G401 (cell line): ENCODE data around the gene HOXA11. TPM values are rescaled to one million over a fixed set of nuclear protein-coding genes. Genes with fewer than 3 reads are reported as not detected.

ENCODE experiments used
- DNase-seq: peaks from one replicate; pipeline ENCODE4 v3.0.0-alpha.2; 2015; ENCODE audit warnings: low spot score
- in situ Hi-C: cut with HindIII; loops from 2 replicates; pipeline ENCODE4 v1.10.0; 2016; ENCODE audit warnings: low sequenced_read_pairs, mixed read lengths
- total RNA-seq: library from RNA; depleted of rRNA; stranded (reverse); fragments of >200 nt; shearing (Covaris generic); gene quantifications from 2 replicates; pipeline ENCODE4 v1.2.3, GENCODE V29; 2014

The HOXA11 gene
- total RNA-seq, 1 experiment from 2014 or later: 9.3 TPM

DNA sequence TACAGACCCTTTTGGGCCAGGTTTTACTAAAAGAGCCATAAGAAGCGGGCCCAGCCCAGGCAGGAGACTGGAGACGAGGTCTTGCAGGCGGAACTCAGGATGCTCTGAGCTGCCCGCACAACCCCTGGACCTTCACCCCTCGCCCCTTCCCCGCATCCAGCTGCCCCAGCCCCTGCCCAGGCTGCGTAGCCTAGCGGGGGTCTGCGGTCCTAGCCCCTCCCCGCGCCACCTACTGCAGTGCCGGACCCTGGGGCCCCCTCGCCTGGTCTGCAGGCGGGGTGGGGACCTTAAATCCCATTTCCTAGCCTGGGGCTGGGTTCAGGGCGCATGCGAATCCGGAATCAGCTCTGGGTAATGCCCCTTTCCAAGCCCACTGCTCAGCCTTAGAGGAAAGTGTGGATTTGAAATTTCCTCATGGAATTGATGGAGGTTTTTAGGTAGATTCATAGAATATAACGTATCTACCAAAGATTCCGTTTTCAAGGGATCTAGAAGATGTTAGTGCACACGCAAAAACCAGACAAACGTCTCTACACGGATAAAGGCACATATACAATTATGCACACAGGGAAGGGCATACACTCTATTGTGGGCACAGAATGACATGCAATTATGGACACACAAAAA lies 32.1 kb downstream of the HOXA11 start:
- DNase-seq: no peak
- in situ Hi-C loops: no loop called here

DNA sequence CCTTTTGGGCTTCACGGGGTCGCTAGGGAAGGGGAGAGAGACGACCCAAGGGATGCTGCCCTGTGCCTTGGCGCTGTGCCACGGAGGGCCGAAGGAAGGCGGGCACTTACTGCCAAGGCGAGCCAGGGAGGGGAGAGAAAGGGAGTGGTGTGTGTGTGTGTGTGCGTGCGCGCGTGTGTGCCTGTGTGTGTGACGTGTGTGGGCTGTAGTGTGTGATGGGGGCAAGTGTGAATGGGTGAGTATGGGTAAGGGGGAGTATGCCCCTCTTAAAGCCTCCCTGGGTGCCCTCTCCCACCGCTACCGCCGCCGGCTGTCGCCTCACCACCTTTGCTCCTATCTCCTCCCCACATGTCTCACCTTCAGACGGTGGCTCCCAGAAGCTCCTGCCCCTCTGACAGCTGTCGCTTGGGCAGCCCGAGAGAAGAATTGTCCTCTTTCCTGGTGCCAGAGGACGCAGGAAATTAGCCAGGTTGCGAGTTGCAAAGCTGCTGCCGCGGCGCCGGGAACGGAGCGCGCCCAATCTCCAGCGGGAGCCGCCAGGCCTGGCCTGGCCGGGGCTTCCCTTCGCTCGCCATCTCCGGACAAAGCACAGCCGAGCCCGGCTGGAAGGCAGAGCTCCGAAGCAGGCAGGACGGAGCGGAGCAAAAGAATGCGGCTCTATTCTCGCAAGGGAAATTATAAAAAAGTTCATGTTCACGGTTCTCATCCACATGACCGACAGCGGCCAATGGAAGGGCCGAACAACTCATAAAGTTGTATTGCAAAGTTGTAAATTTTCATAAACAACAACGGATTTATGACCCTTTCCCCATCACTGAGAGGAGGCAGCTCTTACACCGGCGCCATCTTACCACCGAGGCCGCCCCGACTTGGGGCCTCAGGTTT lies 32.9 kb downstream of the HOXA11 start, which contains the start of gene HOXA3:
TSS of gene HOXA3 (minus strand) at position 653 of the 885 bp plus-strand sequence. CDS start 41,943 bp downstream, outside the sequence.
- in situ Hi-C loops: no loop called here
- DNase-seq: no peak

DNA sequence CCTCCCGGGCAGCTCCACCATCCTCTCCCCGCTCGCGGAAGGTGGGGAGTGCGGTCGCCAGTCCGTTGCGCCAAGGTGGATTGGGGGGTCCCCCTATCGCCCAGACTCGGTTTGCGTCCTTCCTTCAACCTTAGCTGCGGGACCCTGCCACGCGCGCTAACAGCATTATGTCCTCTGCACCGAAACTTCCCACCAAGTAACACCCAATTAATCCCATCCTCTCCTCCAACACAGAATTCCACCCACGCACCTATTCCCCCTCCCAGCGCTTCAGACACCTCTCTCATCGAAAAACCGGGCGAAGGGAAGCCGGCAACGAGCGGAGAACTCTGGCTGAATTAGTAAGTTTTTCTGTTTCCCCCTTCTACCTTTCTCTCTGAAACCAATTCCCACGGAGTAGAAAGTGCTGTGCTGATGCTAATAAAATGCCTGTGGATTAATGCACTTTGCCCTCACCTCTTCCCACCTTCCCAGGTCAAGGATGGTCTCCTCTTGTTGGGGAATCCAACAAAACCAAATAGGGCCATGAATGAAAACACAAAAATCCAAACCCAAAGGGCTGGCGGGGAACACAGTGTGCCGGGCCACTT lies 33.6 kb downstream of the HOXA11 start:
- DNase-seq: no peak
- in situ Hi-C loops: no loop called here

DNA sequence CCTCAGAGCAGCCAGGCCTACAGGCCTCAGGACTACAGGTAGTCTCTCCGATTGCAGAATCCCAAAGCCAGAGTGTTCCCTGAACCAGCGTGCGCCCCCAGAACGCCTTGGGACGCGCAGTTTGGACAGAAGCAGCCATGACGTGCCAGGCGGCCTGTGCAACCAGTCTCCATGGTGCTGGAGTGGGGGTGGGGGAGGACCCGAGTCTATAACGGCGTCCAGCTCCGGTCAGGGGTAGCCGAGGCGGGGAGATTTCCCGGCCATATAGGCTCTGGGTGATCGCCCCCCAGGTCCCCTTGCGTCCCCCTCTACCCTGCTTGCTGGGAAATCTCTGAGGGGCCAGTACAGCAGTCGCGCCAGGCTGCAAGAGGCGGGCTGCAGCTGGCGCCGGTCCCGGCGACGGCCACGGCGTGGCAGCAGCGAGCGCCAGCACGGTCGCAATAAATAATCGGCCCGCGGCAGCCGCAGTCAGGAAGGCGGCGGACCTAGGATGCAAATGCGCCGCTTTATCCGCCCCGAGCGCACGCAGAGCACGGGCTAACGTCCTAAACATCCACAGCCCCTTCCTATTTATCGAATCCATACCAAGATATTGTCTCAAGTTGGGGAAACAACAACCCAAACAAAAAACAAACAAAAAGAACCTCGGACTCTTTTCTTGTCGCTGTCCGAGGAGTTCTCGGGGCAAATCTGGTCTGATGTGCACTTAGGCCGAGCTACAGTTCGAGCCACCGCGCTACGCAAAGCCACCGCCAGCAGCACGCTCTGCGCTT lies 34.3 kb downstream of the HOXA11 start:
- in situ Hi-C loops: no loop called here

DNA sequence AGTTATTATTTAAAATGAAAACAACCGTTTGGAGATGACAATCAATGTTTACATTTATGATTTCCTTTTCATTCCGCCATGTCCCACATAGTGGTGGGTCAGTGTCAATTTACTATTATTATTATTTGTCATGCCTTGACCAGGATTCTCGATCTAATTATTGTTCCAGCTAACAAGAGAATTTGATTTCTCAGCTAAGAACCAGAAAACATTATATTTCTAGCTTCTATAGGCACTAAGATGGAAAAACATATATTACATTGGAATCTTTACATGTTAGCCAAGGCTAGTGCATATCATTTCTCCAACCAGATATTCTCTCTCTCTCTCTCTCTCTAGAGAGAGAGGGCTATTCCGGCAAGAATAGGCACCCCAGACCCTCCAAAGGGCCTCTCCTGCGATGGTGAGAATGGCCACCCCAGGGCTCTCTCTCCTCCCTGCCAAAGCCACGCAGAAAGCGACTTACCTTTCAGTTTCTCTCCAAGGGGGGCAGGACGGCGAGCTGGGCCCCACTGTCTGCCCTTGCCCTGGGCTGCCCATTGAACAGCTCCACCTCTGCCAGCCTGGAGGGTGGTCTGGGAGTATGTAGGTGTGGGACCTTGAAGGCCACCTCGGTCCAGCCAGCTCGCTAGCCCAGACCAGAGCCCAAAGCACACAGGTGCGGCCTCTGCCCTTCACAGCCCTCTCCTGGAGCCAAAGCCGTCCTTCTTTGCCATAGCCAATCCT lies 35.0 kb downstream of the HOXA11 start:
- no peak for DNase-seq
- in situ Hi-C loops: no loop called here

More for the DNA sequence above, 34.3 kb downstream of the HOXA11 start:
- peak; percentile 51 for DNase-seq

DNA sequence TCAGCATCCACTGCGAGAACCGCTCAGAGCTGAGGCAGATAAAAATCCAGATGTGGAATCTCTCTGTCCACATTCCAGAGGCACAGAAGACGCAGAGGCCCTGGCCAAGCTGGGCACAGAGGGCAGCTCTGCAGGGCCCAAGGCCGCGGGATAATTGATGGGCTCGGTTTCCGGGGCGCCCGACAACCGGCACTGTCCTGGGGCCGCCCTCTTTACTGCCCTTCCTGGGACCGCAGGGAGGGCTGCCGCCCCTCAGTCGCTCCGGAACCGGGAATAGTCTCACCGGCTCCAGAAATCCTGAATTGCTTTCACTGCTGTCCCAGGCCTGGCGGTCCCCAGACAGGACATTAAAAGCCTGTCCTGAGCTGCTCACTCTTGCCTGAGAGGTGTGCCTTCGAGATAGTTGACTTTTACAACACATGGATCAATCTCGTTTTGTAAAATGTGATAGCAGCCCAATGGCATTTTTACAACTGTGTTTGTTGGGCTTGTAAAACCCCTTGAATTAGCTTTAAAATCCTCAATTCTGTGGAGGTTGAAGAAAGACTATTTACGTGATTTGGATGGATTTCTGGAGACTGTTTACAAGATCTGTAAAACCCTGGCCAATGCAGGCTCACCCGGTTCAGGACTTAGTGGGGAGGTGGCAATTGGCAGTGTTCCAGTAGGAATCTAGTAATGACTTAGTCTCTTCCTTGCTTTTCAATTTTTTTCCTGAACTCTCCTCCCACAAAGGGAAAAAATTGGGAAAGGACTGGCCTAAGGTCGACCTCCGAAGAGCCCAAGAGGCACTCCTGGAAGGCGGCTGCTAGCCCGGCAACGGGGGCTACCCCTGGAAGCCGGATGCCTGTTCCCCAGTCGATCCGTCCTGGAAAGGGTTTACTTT lies 36.0 kb downstream of the HOXA11 start:
- no peak for DNase-seq
- in situ Hi-C loops: no loop called here

DNA sequence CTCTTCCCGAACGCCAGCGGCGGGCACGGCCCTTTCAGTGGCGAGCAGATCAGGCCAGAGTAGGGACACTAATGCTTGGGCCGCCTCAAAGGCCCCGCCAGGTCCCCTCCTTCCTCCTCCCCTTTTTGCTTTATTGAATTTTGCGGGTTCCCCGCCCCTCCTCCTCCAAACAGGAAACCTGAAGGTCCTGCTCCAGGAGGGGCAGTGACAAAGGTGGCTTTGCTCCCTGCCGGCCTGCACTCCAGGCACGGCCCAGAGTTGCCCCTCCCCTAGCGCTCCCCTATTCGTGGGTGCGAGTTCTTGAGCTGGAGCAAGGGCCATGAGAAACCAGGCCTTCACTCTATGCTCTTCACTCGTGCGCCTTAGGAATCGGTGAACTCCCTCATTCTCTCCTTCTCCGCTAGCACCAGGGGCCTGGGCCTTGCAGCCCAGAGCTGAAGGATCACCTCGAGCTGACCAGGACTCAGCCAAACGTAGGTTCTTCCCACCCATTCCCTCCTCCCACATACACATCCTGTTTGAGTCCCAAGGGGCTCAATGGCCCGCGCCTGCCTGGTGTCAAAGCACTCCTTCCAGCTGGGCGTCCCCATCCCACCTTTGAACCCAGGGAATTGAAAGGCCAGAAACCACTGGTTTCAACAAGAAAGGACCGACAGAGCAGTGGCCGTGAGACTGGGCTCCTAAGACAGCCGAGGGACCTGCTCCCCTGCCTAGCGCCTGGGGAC lies 36.8 kb downstream of the HOXA11 start:
- DNase-seq: no peak
- in situ Hi-C loops: no loop called here

DNA sequence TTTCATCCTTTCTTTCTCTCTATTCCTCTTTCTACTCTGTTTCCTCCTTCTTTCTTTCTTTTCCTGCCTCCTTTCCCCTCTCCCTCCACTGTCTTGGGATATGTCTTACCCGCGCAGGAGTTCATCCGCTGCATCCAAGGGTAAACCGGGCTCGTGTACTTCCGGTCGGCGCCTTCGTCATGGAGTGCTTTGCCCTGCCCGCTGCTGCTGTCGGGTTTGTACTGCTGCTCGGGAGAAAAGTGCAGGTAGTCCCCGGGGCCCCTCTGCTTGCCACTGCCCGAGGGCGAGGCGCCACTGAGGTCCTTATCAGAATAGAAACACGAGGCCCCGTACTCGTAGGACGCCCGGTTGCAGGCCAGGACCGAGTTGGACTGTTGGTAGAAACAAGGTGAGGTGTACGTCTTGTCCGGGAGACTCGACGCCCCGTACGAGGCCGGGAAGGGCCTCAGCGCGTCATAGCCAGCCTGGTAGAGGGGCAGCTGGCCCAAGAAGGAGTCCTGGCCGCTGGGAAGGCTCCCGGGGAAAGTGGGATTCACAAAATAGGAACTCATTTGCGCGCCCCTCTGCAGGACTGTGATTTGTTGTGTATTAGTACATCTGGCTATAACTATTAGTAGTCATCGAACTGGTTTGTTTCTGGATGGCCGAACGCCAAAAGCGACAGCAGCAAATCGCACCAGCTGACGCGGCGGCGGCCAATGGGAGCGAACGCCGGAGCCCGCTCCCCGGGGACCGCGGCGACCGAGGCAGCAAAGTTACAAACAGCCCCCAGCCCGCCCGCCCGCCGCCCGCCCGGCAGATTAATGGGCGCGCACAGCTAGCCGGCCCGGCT lies 37.6 kb downstream of the HOXA11 start, which contains the start of gene HOXA6:
TSS of gene HOXA6 (minus strand) at position 576 of the 832 bp plus-strand sequence. CDS start at position 551, 25 bp downstream.
- DNase-seq: no peak
- in situ Hi-C loops: no loop called here

DNA sequence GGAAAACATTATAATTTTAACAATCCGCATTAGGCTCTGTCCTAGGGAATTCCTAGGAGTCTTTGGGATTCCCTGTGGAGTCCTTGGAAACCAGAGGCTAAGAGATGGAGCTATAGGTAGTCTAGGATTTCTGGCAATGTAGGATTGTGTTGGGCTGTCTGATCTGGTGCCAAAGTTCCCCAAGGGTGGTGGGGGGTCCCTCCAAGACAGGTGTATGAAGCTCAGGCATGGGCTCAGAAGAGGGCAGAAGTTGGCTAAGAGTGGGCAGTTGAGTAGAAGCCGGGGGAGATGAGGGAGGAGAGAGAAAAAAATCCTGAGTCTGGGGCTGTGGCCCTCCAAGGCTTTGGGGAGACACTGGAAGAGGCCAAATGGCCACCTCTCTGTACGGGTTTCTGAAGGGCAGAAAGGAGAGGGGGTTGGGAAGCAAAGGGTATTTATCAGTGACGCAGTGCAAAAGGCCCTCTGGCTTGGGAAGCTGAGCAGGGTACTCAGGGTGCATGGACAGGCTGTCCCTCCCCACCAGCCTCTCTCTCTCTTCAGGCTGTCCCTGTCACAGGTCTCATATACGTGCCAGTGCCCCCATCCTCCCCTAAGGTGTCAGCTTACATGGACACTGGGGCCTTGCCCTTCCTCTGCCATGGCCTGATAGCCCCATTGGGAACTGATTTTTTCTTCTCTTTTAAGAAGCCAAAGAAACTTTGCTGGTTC lies 38.4 kb downstream of the HOXA11 start:
- in situ Hi-C loops: no loop called here
- no peak for DNase-seq

DNA sequence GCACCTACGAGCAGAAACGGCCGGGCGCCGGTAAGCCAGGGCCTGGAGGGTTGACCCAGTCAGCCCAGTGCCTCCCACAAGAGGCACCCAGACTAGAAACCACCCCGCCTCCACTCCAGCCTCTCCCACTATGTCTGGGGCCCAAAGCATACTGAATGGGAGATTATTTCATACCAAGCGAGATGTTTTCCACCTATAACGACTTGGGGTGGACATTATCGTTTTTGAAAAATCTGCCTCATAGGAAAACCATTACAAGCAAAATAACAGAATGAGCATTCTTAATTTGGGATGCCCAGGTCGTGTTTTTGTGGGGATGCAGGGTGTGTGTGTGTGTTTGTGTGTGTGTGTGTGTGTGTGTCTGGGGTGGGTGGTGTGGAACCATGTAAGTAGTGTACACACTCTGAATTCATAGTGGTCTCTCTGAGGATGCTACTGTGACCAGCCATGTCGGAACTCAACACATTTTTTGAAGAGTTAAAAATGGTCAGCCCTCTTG lies 39.1 kb downstream of the HOXA11 start:
- in situ Hi-C loops: no loop called here
- DNase-seq: no peak

DNA sequence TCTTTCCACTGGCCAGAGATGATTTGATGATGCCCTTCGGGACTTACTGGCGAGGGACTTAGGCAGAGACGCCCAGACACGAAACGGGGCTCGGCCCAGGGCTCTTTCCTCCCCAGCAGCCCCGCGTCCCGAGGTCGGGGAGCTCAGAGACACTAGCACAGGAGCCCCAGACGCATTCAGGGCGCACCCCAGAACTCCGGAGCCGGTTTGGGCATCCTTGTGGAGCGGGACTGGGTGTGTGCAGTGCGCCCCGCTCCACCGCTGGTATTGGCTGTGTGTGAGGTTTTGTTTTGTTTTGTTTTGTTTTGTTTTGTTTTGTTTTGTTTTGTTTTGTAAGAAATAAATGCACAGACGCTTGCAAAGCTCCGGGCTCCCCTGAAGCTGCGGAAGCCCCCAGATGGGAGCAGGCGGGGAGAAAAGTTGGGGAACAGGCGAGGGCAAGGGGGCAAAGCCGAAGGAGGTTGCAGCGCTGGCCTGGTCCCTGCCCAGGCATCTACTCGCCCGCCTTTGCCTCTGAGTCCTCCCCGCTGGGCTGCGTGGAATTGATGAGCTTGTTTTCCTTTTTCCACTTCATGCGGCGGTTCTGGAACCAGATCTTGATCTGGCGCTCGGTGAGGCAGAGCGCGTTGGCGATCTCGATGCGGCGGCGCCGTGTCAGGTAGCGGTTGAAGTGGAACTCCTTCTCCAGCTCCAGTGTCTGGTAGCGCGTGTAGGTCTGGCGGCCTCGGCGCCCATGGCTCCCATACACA lies 39.7 kb downstream of the HOXA11 start:
- in situ Hi-C loops: no loop called here
- DNase-seq: no peak

DNA sequence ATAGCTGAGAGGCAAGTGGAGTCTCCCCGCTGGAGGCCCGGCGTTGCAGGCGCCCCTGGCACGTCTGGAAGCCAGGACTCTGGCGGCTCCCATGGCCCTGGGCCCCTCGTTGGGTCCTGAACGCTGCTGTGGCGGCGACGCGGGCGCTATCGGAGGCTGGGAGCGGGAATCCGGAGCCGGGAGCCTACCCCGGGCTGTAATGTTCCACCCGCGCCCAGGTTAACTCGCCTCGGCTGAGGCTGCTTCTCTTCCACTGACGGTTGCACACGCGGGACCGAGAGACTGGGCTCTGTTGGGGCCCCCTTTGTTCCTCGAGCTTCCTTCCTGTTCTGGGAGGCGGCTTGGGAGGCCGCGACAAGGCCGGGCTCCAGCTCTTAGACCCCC lies 40.3 kb downstream of the HOXA11 start:
- no peak for DNase-seq
- in situ Hi-C loops: no loop called here

DNA sequence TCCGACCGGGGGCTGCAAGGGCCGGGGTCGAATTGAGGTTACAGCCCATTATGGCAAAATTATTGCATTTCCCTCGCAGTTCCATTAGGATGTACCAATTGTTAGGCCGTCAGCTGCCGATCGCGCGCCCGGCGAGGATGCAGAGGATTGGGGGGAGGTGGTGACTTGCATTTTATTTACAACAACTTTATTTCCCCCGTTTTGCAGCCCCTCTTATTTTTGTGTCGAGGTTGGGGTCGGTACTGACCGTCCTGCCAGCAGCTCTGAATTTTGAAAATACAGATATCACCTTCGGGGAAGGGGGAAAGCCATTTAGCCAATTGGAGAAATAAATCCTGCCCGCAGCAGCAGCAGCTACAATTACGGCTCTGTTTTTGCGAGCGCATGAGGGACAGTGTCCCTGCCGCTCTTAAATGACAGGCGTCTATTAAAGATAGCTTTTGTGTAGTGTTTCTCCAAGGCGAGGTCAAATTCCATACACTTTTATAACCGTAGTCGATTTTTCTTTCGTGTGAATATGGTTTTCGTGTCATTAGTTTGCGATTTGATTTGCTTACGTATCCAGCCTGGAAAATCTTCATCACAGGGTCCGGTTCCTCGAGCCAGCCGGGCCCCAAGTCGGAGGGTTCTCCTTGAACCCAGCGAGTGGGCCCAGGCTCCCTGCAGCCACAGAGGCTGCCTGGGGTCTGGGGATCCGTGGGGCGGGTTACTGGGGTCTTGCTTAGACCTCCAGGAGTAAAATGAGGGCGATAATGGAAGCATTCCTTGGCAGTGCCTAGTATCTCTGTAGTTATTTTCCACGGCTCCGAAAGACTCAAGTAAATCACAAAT lies 40.9 kb downstream of the HOXA11 start:
- in situ Hi-C loops: no loop called here
- DNase-seq: no peak
